Left colon (tissue), 2 donors: ENCODE measurements around the gene MRPL40. TPM values are rescaled to one million over a fixed set of nuclear protein-coding genes. Genes with fewer than 3 reads are reported as not detected.
A peak's percentile ranks its signal among the peaks of the same experiment; 100 is the strongest.

Experiments
- ATAC-seq: fragments of 200-7000 bp; cut with Tn5 transposase; one replicate; pipeline ENCODE4 v1.9.1; 2020; ENCODE audit warnings: mild to moderate bottlenecking, moderate library complexity
- DNase-seq, 2 donors: peaks; one replicate each; pipeline ENCODE4 v3.0.0-alpha.2; 2020
- intact Hi-C, 2 donors: fragments of 100-400 bp; cut with DNase I in 1 of 2; cut with micrococcal nuclease in 1 of 2; formaldehyde crosslinking; loops; one replicate each; pipeline versions ENCODE4 v1.11.2 to v1.14.0; 2022; cut with DNase I, micrococcal nuclease
- long read RNA-seq: library from polyadenylated mRNA; unstranded; transcript quantifications from one replicate; pipeline ENCODE4 v2.0.0, GENCODE V29; 2021
- total RNA-seq, 2 donors: library from RNA; stranded (reverse); fragmentation: NEBNext Ultra II Directional; extraction: Animal tissue kit (Norgen Biotek cat#: 25700); gene quantifications; one replicate each; pipeline ENCODE4 v1.2.1, GENCODE V29; 2021
- donor health status: DM: no; HTN: no; CAD: no.
- donor health status: DM: yes; HTN: yes; CAD: no.

Gene MRPL40
- total RNA-seq = 10 to 100 TPM; 16.6 to 20.1 TPM
- long read RNA-seq, transcript MRPL40-201 (4 exons, 1,387 nt) = major isoform, 23 of 27 reads
- long read RNA-seq, partial matches to known transcripts = 1 of 27 reads
- long read RNA-seq, other reads (novel, unspliced or antisense) = 0 of 27 reads

- ATAC-seq = peak; percentile 90
- intact Hi-C loops = no loop called here
Measured at GRCh38 chr22:19432133-19432851, at the start of gene MRPL40. MRPL40 (plus strand) TSS chr22:19432545; CDS start chr22:19432555, 10 bp downstream.

GRCh38 chr22:19383292-19383691 is 49.1 kb upstream of the MRPL40 start:
- no peak for DNase-seq

More at GRCh38 chr22:19432133-19432851, at the start of gene MRPL40:
- DNase-seq = peak; percentile 94 to 95

GRCh38 chr22:19385221-19385906 is 47.0 kb upstream of the MRPL40 start:
- no peak for ATAC-seq

More at GRCh38 chr22:19383292-19383691, 49.1 kb upstream of the MRPL40 start:
- intact Hi-C loops = no loop called here
- no peak for ATAC-seq

GRCh38 chr22:19386248-19386647 is 46.1 kb upstream of the MRPL40 start:
- intact Hi-C loops = no loop called here
- DNase-seq = no peak
- no peak for ATAC-seq

More at GRCh38 chr22:19385221-19385906, 47.0 kb upstream of the MRPL40 start:
- intact Hi-C loops = no loop called here
- DNase-seq = no peak

- intact Hi-C loops = no loop called here
- no peak for DNase-seq
- no peak for ATAC-seq
Measured at GRCh38 chr22:19387038-19387437, 45.3 kb upstream of the MRPL40 start.

GRCh38 chr22:19387575-19387974 is 44.8 kb upstream of the MRPL40 start:
- DNase-seq = no peak

GRCh38 chr22:19393704-19394103 is 38.6 kb upstream of the MRPL40 start:
- intact Hi-C loops = no loop called here
- no peak for DNase-seq
- ATAC-seq = no peak

More at GRCh38 chr22:19387575-19387974, 44.8 kb upstream of the MRPL40 start:
- ATAC-seq = no peak
- intact Hi-C loops = no loop called here

- intact Hi-C loops = no loop called here
- DNase-seq (no peak), ATAC-seq (no peak)
Measured at GRCh38 chr22:19394274-19395050, 37.9 kb upstream of the MRPL40 start.

- DNase-seq (no peak), ATAC-seq (no peak)
- intact Hi-C loops = no loop called here
Measured at GRCh38 chr22:19395276-19395675, 37.1 kb upstream of the MRPL40 start.

GRCh38 chr22:19396561-19396933 is 35.8 kb upstream of the MRPL40 start:
- DNase-seq (no peak), ATAC-seq (no peak)
- intact Hi-C loops = no loop called here

GRCh38 chr22:19396934-19397733 is 35.2 kb upstream of the MRPL40 start:
- no peak for ATAC-seq
- DNase-seq = no peak
- intact Hi-C loops = no loop called here

- intact Hi-C loops = no loop called here
- no peak for DNase-seq
- no peak for ATAC-seq
Measured at GRCh38 chr22:19397734-19398104, 34.6 kb upstream of the MRPL40 start.

- no peak for DNase-seq
- ATAC-seq = peak; percentile 64
- intact Hi-C loops = no loop called here
Measured at GRCh38 chr22:19398206-19398605, 34.1 kb upstream of the MRPL40 start.

- no peak for ATAC-seq
- DNase-seq = no peak
- intact Hi-C loops = no loop called here
Measured at GRCh38 chr22:19398652-19399051, 33.7 kb upstream of the MRPL40 start.

- intact Hi-C loops = no loop called here
- ATAC-seq (no peak), DNase-seq (no peak)
Measured at GRCh38 chr22:19400881-19401280, 31.5 kb upstream of the MRPL40 start.

- intact Hi-C loops = no loop called here
- no peak for ATAC-seq
Measured at GRCh38 chr22:19401483-19401882, 30.9 kb upstream of the MRPL40 start.

GRCh38 chr22:19402642-19403191 is 29.6 kb upstream of the MRPL40 start:
- ATAC-seq (no peak), DNase-seq (no peak)
- intact Hi-C loops = no loop called here

More at GRCh38 chr22:19401483-19401882, 30.9 kb upstream of the MRPL40 start:
- DNase-seq = no peak

- DNase-seq (no peak), ATAC-seq (no peak)
- intact Hi-C loops = no loop called here
Measured at GRCh38 chr22:19404676-19405075, 27.7 kb upstream of the MRPL40 start.
